Measurements from ENCODE around the gene MAPRE3. TPM values are rescaled to one million over a fixed set of nuclear protein-coding genes. Genes with fewer than 3 reads are reported as not detected.

Gene MAPRE3
- total RNA-seq, 1 experiment from 2014 or later: 4.6 TPM

- DNase-seq (ENCODE audit: low read depth): peak; percentile 58
These were observed 11.8 kb downstream of the MAPRE3 start for GRCh38 chr2:26982102-26982742.

- DNase-seq (ENCODE audit: low read depth): no peak
These were observed 13.3 kb downstream of the MAPRE3 start for GRCh38 chr2:26983746-26984145.

DNA sequence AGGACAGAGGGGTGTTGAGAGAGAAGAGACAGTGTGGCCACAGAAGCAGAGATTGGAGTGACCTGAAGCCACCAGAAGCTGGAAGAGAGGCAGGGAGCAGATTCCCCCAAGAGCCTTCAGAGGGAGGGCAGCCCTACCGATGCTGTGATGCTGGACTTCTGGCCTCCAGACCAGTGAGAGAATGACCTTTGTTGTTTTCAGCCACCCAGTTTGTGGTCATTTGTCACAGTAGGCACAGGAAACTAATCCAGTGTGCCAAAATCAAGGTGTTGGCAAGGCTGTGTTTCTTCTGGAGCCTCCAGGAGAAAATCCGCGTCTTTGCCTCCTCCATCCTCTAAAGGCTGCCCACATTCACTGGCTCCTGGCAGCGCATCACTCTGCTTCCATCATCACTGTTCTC lies 15.4 kb downstream of the MAPRE3 start:
- no peak for DNase-seq (ENCODE audit: low read depth)

DNA sequence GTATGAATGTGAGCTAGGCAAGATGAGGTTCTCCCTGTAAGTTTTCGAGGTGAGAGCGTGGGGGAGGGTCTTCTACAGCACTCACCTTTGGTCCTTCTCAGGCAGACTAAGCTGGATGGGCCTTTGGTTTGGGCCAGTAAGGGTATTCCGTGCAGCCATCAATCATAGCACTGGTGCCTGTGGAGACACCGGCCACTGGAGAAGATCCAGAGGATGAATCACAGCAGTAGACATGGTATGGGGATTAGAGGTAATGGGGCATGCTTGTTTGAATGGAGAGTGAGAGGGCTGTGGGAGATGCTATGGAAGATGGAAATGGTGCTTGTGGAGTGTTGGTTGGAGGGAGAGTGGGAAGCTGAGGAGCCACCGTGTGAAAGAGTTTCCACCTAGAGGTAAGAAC lies 16.1 kb downstream of the MAPRE3 start:
- DNase-seq (ENCODE audit: low read depth): peak; percentile 56

GRCh38 chr2:26988058-26988860 lies 17.8 kb downstream of the MAPRE3 start:
- DNase-seq (ENCODE audit: low read depth): peak; percentile 81

GRCh38 chr2:26989156-26989555 lies 18.7 kb downstream of the MAPRE3 start:
- peak; percentile 55 for DNase-seq (ENCODE audit: low read depth)

GRCh38 chr2:26991717-26992116 lies 21.3 kb downstream of the MAPRE3 start:
- no peak for DNase-seq (ENCODE audit: low read depth)

- no peak for DNase-seq (ENCODE audit: low read depth)
These were observed 23.3 kb downstream of the MAPRE3 start for GRCh38 chr2:26993768-26994167.

DNA sequence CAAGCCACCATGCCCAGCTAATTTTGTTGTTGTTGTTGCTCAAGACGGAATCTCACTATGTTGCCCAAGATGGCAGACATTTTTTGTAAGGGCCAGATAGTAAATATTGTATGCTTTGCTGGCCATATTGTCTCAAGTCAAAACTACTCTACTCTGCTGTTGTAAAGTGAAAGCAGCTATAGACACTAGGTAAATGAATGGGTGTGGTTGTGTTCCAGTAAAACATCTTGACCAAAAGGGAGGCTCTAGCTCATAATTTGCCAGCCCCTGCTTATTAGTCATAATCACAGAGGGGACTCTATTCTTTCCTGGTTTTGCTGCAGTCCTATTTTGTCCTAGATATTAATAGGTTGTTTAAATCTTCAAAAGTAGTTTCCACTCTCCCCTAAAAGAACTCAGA lies 24.5 kb downstream of the MAPRE3 start:
- DNase-seq (ENCODE audit: low read depth): no peak

DNA sequence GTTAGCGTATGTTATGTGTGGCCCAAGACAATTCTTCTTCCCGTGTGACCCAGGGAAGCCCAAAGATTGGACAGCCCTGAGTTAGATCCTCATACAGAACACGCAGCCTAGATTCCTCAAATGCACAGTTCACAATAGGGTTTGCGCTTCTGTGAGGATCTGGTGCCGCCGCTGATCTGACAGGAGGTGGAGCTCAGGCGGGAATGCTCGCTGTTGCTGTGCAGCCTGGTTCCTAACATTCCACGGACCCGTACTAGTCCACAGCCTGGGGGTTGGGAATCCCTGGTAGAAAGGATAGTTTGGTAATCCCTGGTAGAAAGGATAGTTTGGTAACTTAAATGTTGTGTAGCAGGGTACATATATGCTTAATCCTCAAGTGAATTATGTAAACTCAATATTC lies 27.0 kb downstream of the MAPRE3 start:
- DNase-seq (ENCODE audit: low read depth): no peak

DNA sequence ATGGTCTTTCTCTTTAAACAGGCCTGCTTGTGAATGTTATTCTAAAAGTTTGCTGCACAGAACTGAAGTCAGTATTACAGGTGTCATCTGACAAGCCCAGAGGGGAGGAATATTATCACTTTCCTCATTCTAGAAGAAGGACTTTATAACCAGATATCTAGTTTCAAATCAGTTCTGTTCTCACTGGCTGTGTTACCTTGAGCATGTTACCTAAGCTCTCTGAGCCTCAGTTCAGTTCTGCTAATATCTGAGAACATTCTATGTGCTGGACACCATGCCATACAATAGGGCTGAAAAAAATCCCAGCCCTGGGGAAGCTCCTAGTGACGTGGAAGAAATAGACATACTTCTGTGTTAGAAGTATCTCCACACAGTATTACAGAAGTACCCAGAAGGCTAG lies 27.9 kb downstream of the MAPRE3 start:
- no peak for DNase-seq (ENCODE audit: low read depth)

GRCh38 chr2:27000228-27000627 lies 29.8 kb downstream of the MAPRE3 start:
- no peak for DNase-seq (ENCODE audit: low read depth)

DNA sequence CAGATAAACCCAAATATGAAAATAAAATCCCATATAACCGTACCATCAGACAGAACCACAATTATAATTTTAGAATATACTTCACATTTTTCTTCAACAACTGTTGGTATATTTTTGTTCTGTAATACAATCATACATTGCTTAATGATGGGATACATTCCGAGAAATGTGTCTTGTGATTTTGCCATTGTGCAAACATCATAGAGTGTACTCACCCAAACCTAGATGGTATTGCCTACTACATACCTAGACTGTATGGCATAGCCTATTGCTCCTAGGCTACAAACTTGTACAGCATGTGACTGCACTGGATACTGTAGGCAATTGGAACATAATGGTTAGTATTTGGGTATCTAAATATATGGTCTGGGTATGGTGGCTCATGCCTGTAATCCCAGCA lies 30.6 kb downstream of the MAPRE3 start:
- no peak for DNase-seq (ENCODE audit: low read depth)

DNA sequence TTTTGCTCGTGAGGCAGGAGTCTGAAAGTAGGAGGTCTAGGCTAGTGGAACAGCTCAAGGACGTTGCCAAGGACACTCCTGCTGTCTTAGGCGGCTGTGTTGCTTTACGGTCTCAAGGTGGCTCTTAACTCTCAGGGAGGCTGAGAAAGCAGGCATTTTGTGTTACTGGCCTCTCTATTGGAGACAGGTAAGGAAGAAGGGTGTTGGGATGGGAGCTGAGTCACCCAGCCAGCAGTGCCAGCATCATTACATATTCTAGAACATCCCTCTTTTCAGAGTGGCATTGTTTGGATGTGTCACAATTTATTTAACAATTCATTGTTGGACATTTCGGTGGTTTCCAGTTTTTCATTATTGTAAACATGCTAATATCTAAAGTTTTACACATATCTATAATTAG lies 31.5 kb downstream of the MAPRE3 start:
- DNase-seq (ENCODE audit: low read depth): no peak

DNA sequence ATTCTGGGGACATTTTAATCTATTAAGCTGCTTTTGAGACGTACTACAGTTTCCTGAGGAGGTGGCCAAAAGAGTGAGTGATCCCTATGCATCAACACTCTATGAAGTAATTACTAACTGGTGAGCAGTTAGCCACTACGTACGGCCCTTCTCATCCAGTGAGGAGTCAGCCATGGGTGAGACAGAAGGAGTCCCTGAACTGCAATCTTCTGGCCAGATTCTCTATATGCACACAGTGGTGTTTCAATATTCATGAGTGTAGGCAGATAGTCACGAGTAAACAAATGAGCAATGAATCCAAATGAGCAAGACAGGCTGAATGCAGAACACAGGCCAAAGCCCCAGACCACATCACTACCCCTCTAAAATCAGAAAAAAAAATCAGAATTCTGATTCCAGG lies 32.6 kb downstream of the MAPRE3 start:
- DNase-seq (ENCODE audit: low read depth): no peak

DNA sequence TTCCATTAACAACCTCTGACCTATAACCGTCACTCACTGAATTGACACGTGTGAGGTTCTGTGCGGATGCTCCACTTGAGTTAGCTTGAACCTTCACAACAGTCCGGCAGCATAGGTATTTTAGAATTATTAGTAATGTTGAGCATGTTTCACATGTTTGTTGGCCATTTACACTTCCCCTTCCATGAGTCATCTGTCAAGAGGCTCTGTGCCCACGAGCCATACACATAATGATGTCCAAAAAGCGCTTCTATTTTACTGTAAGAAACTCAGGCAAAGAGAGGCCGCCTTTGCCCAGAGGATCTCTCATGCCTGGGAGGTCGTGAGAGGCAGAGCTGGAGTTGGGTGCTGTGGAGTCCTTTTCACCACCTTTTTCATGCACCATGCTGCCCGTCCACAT lies 33.4 kb downstream of the MAPRE3 start:
- peak; percentile 64 for DNase-seq (ENCODE audit: low read depth)

- no peak for DNase-seq (ENCODE audit: low read depth)
These were observed 36.4 kb downstream of the MAPRE3 start for GRCh38 chr2:27006602-27007415.

- DNase-seq (ENCODE audit: low read depth): no peak
These were observed 37.3 kb downstream of the MAPRE3 start for GRCh38 chr2:27007416-27008374.

DNA sequence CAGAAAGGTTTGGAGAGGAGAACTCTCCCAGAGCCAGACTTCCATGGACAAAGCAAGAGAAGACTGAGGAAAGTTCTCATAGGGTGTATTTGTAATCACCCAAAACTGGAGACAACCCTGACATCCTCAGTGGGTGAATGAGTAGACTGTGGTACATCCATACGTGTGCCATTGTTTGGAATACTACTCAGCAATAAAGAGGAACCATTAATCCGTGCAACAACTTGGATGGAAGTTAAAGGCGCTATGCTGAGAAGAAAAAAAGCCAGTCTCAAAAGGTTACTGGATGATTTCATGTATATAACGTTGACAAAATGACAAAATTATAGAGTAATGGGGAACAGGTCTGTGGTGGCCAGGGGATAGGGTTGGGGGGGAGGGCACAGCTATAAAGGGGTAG lies 38.2 kb downstream of the MAPRE3 start:
- DNase-seq (ENCODE audit: low read depth): no peak

DNA sequence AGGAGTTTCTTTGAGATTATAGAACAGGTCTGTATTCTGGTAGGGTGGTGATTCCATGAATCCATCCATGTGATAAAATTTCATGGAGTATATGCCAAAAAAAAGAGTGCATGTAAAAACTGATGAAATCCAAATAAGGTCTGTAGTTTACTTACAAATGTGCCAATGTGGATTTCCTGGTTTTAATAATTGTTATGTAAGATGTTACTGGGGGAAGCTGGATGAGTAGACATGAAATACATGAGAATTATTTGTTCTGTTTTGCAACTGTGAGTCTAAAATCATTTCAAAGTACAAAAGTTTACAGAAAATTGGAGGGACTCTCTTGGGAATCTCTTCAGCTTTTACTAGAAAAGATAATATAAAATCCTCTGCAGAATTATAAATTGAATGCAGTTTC lies 38.6 kb downstream of the MAPRE3 start:
- DNase-seq (ENCODE audit: low read depth): no peak

DNA sequence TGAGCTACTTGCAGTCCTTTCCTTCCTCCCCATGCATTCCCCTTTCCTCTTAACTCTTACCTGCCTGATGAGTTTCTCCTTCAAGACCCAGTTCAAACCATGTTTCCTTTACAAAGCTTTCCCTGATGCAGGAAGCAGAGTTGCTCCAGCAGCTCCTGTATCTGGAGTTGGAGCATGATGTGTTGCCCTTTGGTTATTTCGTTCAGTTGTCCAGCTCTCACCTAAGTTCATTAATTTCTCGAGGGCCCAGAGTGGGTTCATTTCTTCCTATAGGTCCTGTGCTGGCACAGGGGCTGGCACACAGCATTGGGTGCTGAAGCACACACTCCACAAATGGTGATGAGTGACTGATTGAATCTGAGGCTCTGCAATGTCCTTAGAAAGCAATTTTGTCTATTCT lies 39.3 kb downstream of the MAPRE3 start:
- no peak for DNase-seq (ENCODE audit: low read depth)

- DNase-seq (ENCODE audit: low read depth): no peak
These were observed 39.7 kb downstream of the MAPRE3 start for GRCh38 chr2:27010139-27010538.
